ENCODE measurements around the gene FTCD.

DNA sequence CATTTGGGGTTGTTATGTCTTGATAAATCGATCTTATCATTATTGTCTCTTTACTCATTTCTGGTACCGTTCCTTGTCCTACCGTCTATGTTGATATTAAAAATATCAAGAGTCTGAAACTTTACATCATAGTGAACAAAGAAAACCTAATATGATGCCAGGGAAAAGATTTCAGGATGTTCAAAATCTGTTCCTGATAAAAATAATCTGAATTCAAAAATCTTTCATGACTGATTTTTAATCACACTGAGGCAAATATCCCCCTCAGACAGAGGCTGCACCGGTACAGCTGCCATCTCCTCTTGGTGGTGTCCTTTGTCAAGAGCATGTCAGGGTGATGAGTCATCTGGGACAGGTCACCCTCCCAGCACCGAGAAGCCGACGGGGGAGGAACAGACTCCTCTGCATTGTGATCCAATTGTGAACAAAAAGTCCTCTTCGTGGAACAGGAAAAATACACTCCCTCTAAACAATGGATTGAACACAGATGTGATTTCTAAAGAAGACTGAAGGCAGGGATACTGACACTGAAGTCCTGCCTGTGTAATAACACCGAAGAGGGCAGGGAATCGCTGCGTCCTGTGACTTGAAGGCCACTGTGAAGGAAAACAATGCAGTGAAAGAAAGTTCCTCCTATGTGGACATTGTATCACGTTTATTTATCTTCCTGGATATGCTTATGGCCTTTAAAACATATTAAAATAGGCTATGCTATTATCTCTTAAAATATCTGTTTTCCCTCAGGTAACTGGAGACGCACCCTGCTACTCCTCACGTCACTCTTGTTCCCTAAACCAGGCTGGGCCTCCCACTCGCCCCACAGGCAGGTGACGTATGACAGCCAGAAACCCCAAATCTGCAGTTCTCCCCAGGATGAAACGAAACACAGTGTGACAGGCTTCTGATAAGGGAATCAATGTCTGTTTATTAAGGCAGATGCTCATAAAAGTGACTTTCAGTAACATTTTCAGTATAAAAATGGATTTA, 33.1 kb upstream of the FTCD start:
- peak in 1 of 2 donors; percentile 60 for TF ChIP-seq POLR2A (IDR thresholded peaks at IDR 0.05)
- TF ChIP-seq, protein P1, sequence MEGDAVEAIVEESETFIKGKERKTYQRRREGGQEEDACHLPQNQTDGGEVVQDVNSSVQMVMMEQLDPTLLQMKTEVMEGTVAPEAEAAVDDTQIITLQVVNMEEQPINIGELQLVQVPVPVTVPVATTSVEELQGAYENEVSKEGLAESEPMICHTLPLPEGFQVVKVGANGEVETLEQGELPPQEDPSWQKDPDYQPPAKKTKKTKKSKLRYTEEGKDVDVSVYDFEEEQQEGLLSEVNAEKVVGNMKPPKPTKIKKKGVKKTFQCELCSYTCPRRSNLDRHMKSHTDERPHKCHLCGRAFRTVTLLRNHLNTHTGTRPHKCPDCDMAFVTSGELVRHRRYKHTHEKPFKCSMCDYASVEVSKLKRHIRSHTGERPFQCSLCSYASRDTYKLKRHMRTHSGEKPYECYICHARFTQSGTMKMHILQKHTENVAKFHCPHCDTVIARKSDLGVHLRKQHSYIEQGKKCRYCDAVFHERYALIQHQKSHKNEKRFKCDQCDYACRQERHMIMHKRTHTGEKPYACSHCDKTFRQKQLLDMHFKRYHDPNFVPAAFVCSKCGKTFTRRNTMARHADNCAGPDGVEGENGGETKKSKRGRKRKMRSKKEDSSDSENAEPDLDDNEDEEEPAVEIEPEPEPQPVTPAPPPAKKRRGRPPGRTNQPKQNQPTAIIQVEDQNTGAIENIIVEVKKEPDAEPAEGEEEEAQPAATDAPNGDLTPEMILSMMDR (IDR thresholded peaks at IDR 0.05) = no peak

All from adrenal gland (tissue), 5 donors.